Prostate gland (tissue), 1 donor: Measurements from ENCODE around the gene PDYN.

ENCODE experiments used
- POLR2A ChIP-seq: fragments of 450-650 bp; IDR thresholded peaks from one replicate; pipeline ENCODE4 v1.6.1; 2016; ENCODE audit warnings: antibody characterized with exemption, mild to moderate bottlenecking
- POLR2AphosphoS5 ChIP-seq: sonication (generic); formaldehyde crosslinking; IDR thresholded peaks from one replicate; pipeline ENCODE4 v1.6.1; 2017; ENCODE audit warnings: antibody characterized with exemption

GRCh38 chr20:1968964-1969363 lies 24.9 kb downstream of the PDYN start:
- TF ChIP-seq POLR2A (no peak), POLR2AphosphoS5 (no peak)
